Breast epithelium (tissue), 4 donors: ENCODE measurements around the gene MALL. TPM values are rescaled to one million over a fixed set of nuclear protein-coding genes. Genes with fewer than 3 reads are reported as not detected.

Experiments used
- DNase-seq, 2 donors: peaks; one replicate each; pipeline ENCODE4 v3.0.0-alpha.2; 2019; ENCODE audit warnings: low spot score in 2 of 2
- H3K27ac ChIP-seq, 2 donors: fragments of 200-600 bp; sonication (generic) in 1 of 2; one replicate each; pipeline ENCODE4 v1.5.1; 2016 to 2019; ENCODE audit warnings: mild to moderate bottlenecking in 1 of 2
- H3K27me3 ChIP-seq, 2 donors: fragments of 200-600 bp; sonication (generic) in 1 of 2; one replicate each; pipeline versions ENCODE4 v1.5.1 to v1.6.0; 2017 to 2019; ENCODE audit warnings: control low read depth in 1 of 2, mild to moderate bottlenecking in 1 of 2
- H3K36me3 ChIP-seq: fragments of 200-600 bp; one replicate; pipeline ENCODE4 v1.5.1; 2019
- H3K4me1 ChIP-seq, 2 donors: fragments of 200-600 bp; sonication (generic); one replicate each; pipeline ENCODE4 v1.5.1; 2016 to 2019; ENCODE audit warnings: control low read depth in 1 of 2
- H3K4me3 ChIP-seq, 3 donors: fragments of 200-600 bp; sonication (generic); 1 replicate in 2 of 3; 2 replicates in 1 of 3; pipeline ENCODE4 v1.5.1; 2016 to 2019; ENCODE audit warnings: mild to moderate bottlenecking in 3 of 3, moderate library complexity in 2 of 3
- H3K9me3 ChIP-seq, 2 donors: fragments of 200-600 bp; sonication (generic) in 1 of 2; one replicate each; pipeline ENCODE4 v1.5.1; 2016 to 2019; ENCODE audit warnings: control low read depth in 1 of 2
- CTCF ChIP-seq, 3 donors: fragments of 450-650 bp; IDR thresholded peaks; one replicate each; pipeline ENCODE4 v1.5.1; 2016 to 2017; ENCODE audit warnings: antibody characterized with exemption in 3 of 3, mild to moderate bottlenecking in 3 of 3, moderate library complexity in 3 of 3
- POLR2A ChIP-seq: fragments of 450-650 bp; IDR thresholded peaks from one replicate; pipeline ENCODE4 v1.6.1; 2016; ENCODE audit warnings: antibody characterized with exemption, mild to moderate bottlenecking, moderate library complexity
- POLR2AphosphoS5 ChIP-seq, 3 donors: sonication (generic); formaldehyde crosslinking; IDR thresholded peaks; one replicate each; pipeline ENCODE4 v1.6.1; 2017; ENCODE audit warnings: antibody characterized with exemption in 3 of 3
- intact Hi-C: fragments of 100-400 bp; cut with DNase I; formaldehyde crosslinking; loops from one replicate; pipeline ENCODE4 v1.15.1; 2023; ENCODE audit warnings: low total_unique reads
- total RNA-seq, 3 donors: library from RNA; depleted of rRNA; stranded (reverse); fragments of >200 nt; gene quantifications; one replicate each; pipeline ENCODE4 v1.1.0, GENCODE V29; 2016

The MALL gene
- total RNA-seq, 3 donors from 2014 or later = 6.2 to 19.6 (median 9.2) TPM

DNA sequence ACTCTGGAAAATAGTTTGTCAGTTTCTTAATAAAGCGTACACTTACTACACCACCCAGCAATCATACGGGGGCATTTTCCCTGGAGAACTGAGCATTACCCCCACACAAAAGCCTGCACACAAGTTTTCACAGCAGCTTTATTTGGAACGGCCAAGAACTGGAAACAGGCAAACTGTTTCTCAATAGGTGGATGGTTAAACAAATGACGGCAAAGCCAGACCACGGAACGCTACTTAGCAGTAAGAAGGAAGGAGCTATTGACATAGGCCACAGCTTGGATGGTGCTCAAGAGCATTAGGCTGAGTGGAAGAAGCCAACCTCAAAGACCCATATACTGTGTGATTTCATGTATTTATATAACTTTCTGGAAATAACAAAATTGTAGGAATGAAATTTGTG is 9.0 kb downstream of the MALL start:
- TF ChIP-seq CTCF (IDR thresholded peaks at IDR 0.05) = no peak
- TF ChIP-seq POLR2A = no peak
- TF ChIP-seq POLR2AphosphoS5 (IDR thresholded peaks at IDR 0.05) = no peak
- no peaks in the 10 kb centered on the region for H3K4me1 ChIP-seq
- intact Hi-C loops = no loop called here
- H3K9me3 ChIP-seq = no peaks in the 10 kb centered on the region
- no peaks in the 10 kb centered on the region for H3K27me3 ChIP-seq
- no peak for DNase-seq
- no peak overlapping the region for H3K4me3 ChIP-seq
- H3K36me3 ChIP-seq = no peaks in the 10 kb centered on the region
- H3K27ac ChIP-seq = peak overlapping the region; percentile 83 to 91

GRCh38 chr2:110105608-110106467 is 9.8 kb downstream of the MALL start:
- no peak for DNase-seq
- intact Hi-C loops = no loop called here

GRCh38 chr2:110105183-110105582 is 10.4 kb downstream of the MALL start:
- Histone ChIP-seq H3K4me1 (peaks cover 0 to 9% of the 10 kb centered on the region in 2 donors), H3K9me3 (no peaks in the 10 kb centered on the region), H3K27ac (peak overlapping the region; percentile 83 to 91), H3K27me3 (no peaks in the 10 kb centered on the region), H3K36me3 (no peaks in the 10 kb centered on the region), H3K4me3 (no peak overlapping the region)
- no peak for DNase-seq
- intact Hi-C loops = no loop called here
- TF ChIP-seq POLR2A (no peak), POLR2AphosphoS5 (IDR thresholded peaks at IDR 0.05) (no peak), CTCF (IDR thresholded peaks at IDR 0.05) (no peak)

More at GRCh38 chr2:110105608-110106467, 9.8 kb downstream of the MALL start:
- Histone ChIP-seq H3K9me3 (no peaks in the 10 kb centered on the region), H3K4me3 (no peak overlapping the region), H3K27me3 (no peaks in the 10 kb centered on the region), H3K4me1 (peaks cover 0 to 5% of the 10 kb centered on the region in 2 donors), H3K27ac (peak overlapping the region; percentile 83 to 91), H3K36me3 (no peaks in the 10 kb centered on the region)
- TF ChIP-seq POLR2A (no peak), CTCF (IDR thresholded peaks at IDR 0.05) (no peak), POLR2AphosphoS5 (IDR thresholded peaks at IDR 0.05) (no peak)

DNA sequence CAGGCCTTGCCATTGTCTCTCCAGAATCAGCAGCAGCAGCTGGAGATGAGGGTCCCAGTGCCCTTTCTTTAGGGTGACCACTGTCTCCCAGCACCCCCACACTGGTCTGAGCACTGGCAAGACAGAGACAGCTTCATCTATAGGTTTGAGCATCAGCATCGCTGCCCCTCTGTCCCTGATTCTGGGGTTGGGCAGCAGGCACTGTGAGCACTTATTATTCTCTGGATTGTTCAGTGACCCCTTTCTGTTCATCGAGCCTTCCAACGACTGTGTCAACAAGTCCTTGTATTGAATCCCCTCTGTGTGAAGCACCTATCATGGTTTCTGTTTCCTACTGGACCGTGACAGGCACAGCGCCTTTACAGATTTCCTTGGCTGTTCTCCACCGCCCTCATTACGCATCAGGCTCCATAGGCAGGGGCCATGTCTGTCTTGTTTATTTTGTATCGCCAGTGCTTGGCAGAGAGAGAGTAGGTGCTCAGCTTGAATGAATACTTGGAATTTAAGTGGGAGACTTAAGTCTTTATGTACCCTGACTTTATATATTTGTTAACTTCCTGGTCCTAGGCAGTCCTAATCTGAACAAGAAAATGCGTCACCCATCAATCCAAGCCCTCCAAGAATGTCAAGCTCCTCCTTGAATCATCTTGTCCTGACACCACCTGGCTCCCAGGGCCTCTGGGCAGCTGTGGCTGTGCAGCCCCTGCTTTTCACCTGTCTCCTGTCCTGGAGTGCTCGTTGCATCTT is 11.4 kb downstream of the MALL start:
- no peaks in the 10 kb centered on the region for H3K27me3 ChIP-seq
- H3K27ac ChIP-seq = peak overlapping the region; percentile 91 to 95
- no peak for TF ChIP-seq POLR2A
- no peak for TF ChIP-seq POLR2AphosphoS5 (IDR thresholded peaks at IDR 0.05)
- TF ChIP-seq CTCF (IDR thresholded peaks at IDR 0.05) = no peak
- H3K36me3 ChIP-seq = no peaks in the 10 kb centered on the region
- intact Hi-C loops = no loop called here
- DNase-seq = no peak
- H3K4me3 ChIP-seq = no peak overlapping the region
- H3K9me3 ChIP-seq = no peaks in the 10 kb centered on the region
- H3K4me1 ChIP-seq = peaks cover 0 to 9% of the 10 kb centered on the region in 2 donors
